Esophagus squamous epithelium (tissue), 5 donors: ENCODE results near the gene RNF166. TPM values are rescaled to one million over a fixed set of nuclear protein-coding genes. Genes with fewer than 3 reads are reported as not detected.

Experiments
- DNase-seq: peaks from one replicate; lab custom pipeline; 2025; lab: John Stamatoyannopoulos, UW
- H3K27ac ChIP-seq, 4 donors: fragments of 200-600 bp; sonication (generic); one replicate each; pipeline ENCODE4 v1.5.1; 2016 to 2019; ENCODE audit warnings: mild to moderate bottlenecking in 1 of 4
- H3K27me3 ChIP-seq, 4 donors: fragments of 200-600 bp; sonication (generic); 1 replicate in 3 of 4; 2 replicates in 1 of 4; pipeline versions ENCODE4 v1.5.1 to v1.6.0; 2017 to 2021; ENCODE audit warnings: antibody characterized with exemption in 1 of 4
- H3K36me3 ChIP-seq, 3 donors: fragments of 200-600 bp; sonication (generic); one replicate each; pipeline ENCODE4 v1.5.1; 2016 to 2019
- H3K4me1 ChIP-seq, 3 donors: fragments of 200-600 bp; sonication (generic); one replicate each; pipeline ENCODE4 v1.5.1; 2017 to 2019
- H3K4me3 ChIP-seq, 4 donors: fragments of 200-600 bp; sonication (generic); 1 replicate in 3 of 4; 2 replicates in 1 of 4; pipeline ENCODE4 v1.5.1; 2016 to 2019; ENCODE audit warnings: mild to moderate bottlenecking in 2 of 4, moderate library complexity in 1 of 4
- H3K9me3 ChIP-seq, 3 donors: fragments of 200-600 bp; sonication (generic); one replicate each; pipeline ENCODE4 v1.5.1; 2016 to 2019
- CTCF ChIP-seq, 6 experiments: fragments of 450-650 bp in 4 of 6; fragments of 200-600 bp in 2 of 6; sonication (generic) in 2 of 6; IDR thresholded peaks; one replicate each; pipeline ENCODE4 v1.5.1; 2016 to 2019; ENCODE audit warnings: antibody characterized with exemption in 6 of 6, mild to moderate bottlenecking in 4 of 6, moderate library complexity in 4 of 6
- POLR2A ChIP-seq, 4 donors: fragments of 450-650 bp; IDR thresholded peaks; one replicate each; pipeline ENCODE4 v1.6.1; 2017; ENCODE audit warnings: antibody characterized with exemption in 4 of 4, mild to moderate bottlenecking in 4 of 4, moderate library complexity in 3 of 4
- WGBS, 2 donors: methylation state at CpG; one replicate each; pipeline ENCODE4 v1.1.5; 2018; 5-methylcytosine and 5-hydroxymethylcytosine counted together
- intact Hi-C: fragments of 100-400 bp; cut with DNase I; formaldehyde crosslinking; loops from one replicate; pipeline ENCODE4 v1.15.0; 2022
- total RNA-seq, 4 donors: library from RNA; depleted of rRNA; stranded (reverse); fragments of >200 nt; gene quantifications; one replicate each; pipeline ENCODE4 v1.1.0, GENCODE V29; 2016
- donor health status: DM: yes; HTN: yes; CAD: no.

Gene RNF166
- total RNA-seq, 4 donors from 2014 or later = 7.1 to 16.8 (median 9.6) TPM

GRCh38 chr16:88753191-88753590 is 47.0 kb upstream of the RNF166 start:
- WGBS, 2 donors = 84% methylated on average over 5 of the region's 13 CpGs; no CpG with 5 or more reads in 1 of the 2 donors
- DNase-seq = no peak
- H3K9me3 ChIP-seq = no peaks in the 10 kb centered on the region
- H3K27ac ChIP-seq = no peak overlapping the region
- no peak for TF ChIP-seq CTCF (IDR thresholded peaks at IDR 0.05)
- TF ChIP-seq POLR2A (IDR thresholded peaks at IDR 0.05) = no peak
- no peaks in the 10 kb centered on the region for H3K27me3 ChIP-seq
- H3K4me1 ChIP-seq = peaks cover 17 to 43% (median 21%) of the 10 kb centered on the region in 3 donors
- intact Hi-C loops = no loop called here
- no peak overlapping the region for H3K4me3 ChIP-seq
- peaks cover 0 to 22% (median 0%) of the 10 kb centered on the region in 3 donors for H3K36me3 ChIP-seq

- H3K36me3 ChIP-seq = peaks cover 0 to 29% (median 0%) of the 10 kb centered on the region in 3 donors
- no peaks in the 10 kb centered on the region for H3K9me3 ChIP-seq
- intact Hi-C loops = no loop called here
- DNase-seq = no peak
- H3K4me1 ChIP-seq = peaks cover 17 to 43% (median 23%) of the 10 kb centered on the region in 3 donors
- no peak overlapping the region for H3K27ac ChIP-seq
- no peak for TF ChIP-seq CTCF (IDR thresholded peaks at IDR 0.05)
- no peak for TF ChIP-seq POLR2A (IDR thresholded peaks at IDR 0.05)
- H3K4me3 ChIP-seq = no peak overlapping the region
- H3K27me3 ChIP-seq = no peaks in the 10 kb centered on the region
- WGBS, 2 donors = 84 to 90% methylated on average over 7 to 12 of the region's 16 CpGs
These were observed 46.3 kb upstream of the RNF166 start for GRCh38 chr16:88752386-88753002.

- H3K4me3 ChIP-seq = no peak overlapping the region
- no peak for DNase-seq
- H3K4me1 ChIP-seq = peaks cover 21 to 53% (median 37%) of the 10 kb centered on the region in 3 donors
- peaks cover 0 to 34% (median 0%) of the 10 kb centered on the region in 3 donors for H3K36me3 ChIP-seq
- H3K27me3 ChIP-seq = no peaks in the 10 kb centered on the region
- H3K27ac ChIP-seq = no peak overlapping the region
- no peak for TF ChIP-seq POLR2A (IDR thresholded peaks at IDR 0.05)
- TF ChIP-seq CTCF (IDR thresholded peaks at IDR 0.05) = no peak
- no CpG with 5 or more reads among the region's 12 CpGs for WGBS, 2 donors
- no peaks in the 10 kb centered on the region for H3K9me3 ChIP-seq
- intact Hi-C loops = no loop called here
These were observed 44.6 kb upstream of the RNF166 start for GRCh38 chr16:88750854-88751253.

GRCh38 chr16:88749358-88749757 is 43.1 kb upstream of the RNF166 start:
- H3K4me3 ChIP-seq = no peak overlapping the region
- H3K27me3 ChIP-seq = no peaks in the 10 kb centered on the region
- H3K9me3 ChIP-seq = no peaks in the 10 kb centered on the region
- no peak for DNase-seq
- H3K4me1 ChIP-seq = peaks cover 19 to 53% (median 33%) of the 10 kb centered on the region in 3 donors
- intact Hi-C loops = no loop called here
- no peak overlapping the region for H3K27ac ChIP-seq
- TF ChIP-seq POLR2A (IDR thresholded peaks at IDR 0.05) = no peak
- no peak for TF ChIP-seq CTCF (IDR thresholded peaks at IDR 0.05)
- WGBS, 2 donors = 89 to 95% methylated on average over 20 to 22 of the region's 26 CpGs
- H3K36me3 ChIP-seq = peaks cover 0 to 34% (median 0%) of the 10 kb centered on the region in 3 donors

- intact Hi-C loops = no loop called here
- H3K4me1 ChIP-seq = peaks cover 20 to 53% (median 40%) of the 10 kb centered on the region in 3 donors
- WGBS, 2 donors = 60 to 95% methylated on average over 1 to 4 of the region's 12 CpGs
- no peak overlapping the region for H3K27ac ChIP-seq
- peaks cover 0 to 34% (median 0%) of the 10 kb centered on the region in 3 donors for H3K36me3 ChIP-seq
- TF ChIP-seq CTCF (IDR thresholded peaks at IDR 0.05) = no peak
- TF ChIP-seq POLR2A (IDR thresholded peaks at IDR 0.05) = no peak
- no peaks in the 10 kb centered on the region for H3K27me3 ChIP-seq
- H3K4me3 ChIP-seq = no peak overlapping the region
- H3K9me3 ChIP-seq = no peaks in the 10 kb centered on the region
- DNase-seq = no peak
These were observed 42.2 kb upstream of the RNF166 start for GRCh38 chr16:88748364-88748763.
